Adrenal gland (tissue), 5 donors: ENCODE measurements around the gene FARP1.

Experiments
- POLR2A ChIP-seq, 2 donors: fragments of 450-650 bp; IDR thresholded peaks; one replicate each; pipeline ENCODE4 v1.6.1; 2017; ENCODE audit warnings: antibody characterized with exemption in 2 of 2, mild to moderate bottlenecking in 2 of 2, moderate library complexity in 1 of 2
- TF ChIP-seq, protein P1 (sequence below), 6 experiments: fragments of 450-650 bp in 4 of 6; fragments of 200-600 bp in 2 of 6; sonication (generic) in 1 of 6; IDR thresholded peaks; 1 replicate in 5 of 6; 2 replicates in 1 of 6; pipeline versions ENCODE4 v1.5.1 to v1.8.0; 2016 to 2021; ENCODE audit warnings: antibody characterized with exemption in 6 of 6, mild to moderate bottlenecking in 2 of 6, moderate library complexity in 1 of 6
- donor health status: DM: no; HTN: no; CAD: no.

DNA sequence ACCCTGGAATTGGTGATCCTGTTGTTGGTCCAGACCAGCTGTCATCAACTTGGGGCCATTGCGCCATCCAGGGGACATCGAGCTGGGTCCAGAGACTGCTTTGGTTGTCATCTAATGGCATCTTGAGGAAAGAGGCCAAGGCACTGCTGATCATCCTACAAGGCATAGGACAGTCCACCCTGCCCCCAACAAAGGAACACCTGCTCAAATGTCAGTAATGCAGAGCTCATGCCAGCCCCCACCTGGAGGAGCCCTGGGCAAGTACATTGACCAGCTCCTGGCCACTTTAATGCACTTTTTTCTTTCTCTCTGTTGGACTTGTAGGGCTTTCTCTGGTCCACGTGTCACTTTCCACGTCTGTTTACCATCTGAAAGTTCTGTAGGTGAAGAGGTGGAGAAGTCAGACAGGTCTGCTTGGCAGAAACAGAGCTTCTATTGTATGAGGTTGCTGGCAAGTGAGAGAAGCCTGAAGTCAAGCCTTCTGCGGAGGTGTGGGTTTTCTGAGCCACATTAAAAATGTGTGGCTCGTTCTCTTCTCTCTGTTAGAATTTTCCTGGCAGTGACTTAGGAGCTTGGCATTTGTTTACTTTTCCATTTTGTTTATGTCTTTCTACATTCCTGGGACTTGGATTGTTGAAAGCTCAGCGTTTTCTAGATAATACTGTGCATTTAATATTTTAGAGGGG, 158.2 kb downstream of the FARP1 start:
- TF ChIP-seq, protein P1, sequence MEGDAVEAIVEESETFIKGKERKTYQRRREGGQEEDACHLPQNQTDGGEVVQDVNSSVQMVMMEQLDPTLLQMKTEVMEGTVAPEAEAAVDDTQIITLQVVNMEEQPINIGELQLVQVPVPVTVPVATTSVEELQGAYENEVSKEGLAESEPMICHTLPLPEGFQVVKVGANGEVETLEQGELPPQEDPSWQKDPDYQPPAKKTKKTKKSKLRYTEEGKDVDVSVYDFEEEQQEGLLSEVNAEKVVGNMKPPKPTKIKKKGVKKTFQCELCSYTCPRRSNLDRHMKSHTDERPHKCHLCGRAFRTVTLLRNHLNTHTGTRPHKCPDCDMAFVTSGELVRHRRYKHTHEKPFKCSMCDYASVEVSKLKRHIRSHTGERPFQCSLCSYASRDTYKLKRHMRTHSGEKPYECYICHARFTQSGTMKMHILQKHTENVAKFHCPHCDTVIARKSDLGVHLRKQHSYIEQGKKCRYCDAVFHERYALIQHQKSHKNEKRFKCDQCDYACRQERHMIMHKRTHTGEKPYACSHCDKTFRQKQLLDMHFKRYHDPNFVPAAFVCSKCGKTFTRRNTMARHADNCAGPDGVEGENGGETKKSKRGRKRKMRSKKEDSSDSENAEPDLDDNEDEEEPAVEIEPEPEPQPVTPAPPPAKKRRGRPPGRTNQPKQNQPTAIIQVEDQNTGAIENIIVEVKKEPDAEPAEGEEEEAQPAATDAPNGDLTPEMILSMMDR (IDR thresholded peaks at IDR 0.05): no peak
- TF ChIP-seq POLR2A (IDR thresholded peaks at IDR 0.05): no peak
